HEK293 (cell line): Measurements from ENCODE around the gene DNHD1.

Experiments
- CTCF ChIA-PET: fragments of 350-600 bp; formaldehyde crosslinking; extraction: SDS; loops from one replicate; lab custom pipeline; 2021; ENCODE audit warnings: antibody characterized with exemption; lab: Yijun Ruan, JAX
- POLR2A ChIA-PET: fragments of 300-600 bp; formaldehyde crosslinking; extraction: SDS; loops from one replicate; lab custom pipeline; 2020; ENCODE audit warnings: antibody characterized with exemption, inconsistent platforms; lab: Yijun Ruan, JAX
- H3K27ac ChIP-seq: fragments of 200-500 bp; sonication (Bioruptor generic); 2 replicates; pipeline ENCODE4 v1.5.1; 2014; ENCODE audit warnings: low read depth, low read length, control low read depth, inconsistent platforms; ENCODE audit errors: extremely low read depth
- H3K36me3 ChIP-seq, 2 experiments: fragments of 200-500 bp in 1 of 2; sonication (Bioruptor generic) in 1 of 2; 1 replicate in 1 of 2; 2 replicates in 1 of 2; pipeline ENCODE4 v1.5.1; 2014 to 2017; ENCODE audit warnings: inconsistent platforms in 2 of 2, low read length in 2 of 2; ENCODE audit not compliant: control insufficient read depth in 2 of 2, insufficient read depth in 1 of 2
- H3K4me1 ChIP-seq: fragments of 200-500 bp; sonication (Bioruptor generic); 2 replicates; pipeline ENCODE4 v1.5.1; 2014; ENCODE audit warnings: mild to moderate bottlenecking, low read length, inconsistent platforms; ENCODE audit not compliant: control insufficient read depth, insufficient read depth
- H3K4me3 ChIP-seq: 2 replicates; pipeline ENCODE4 v1.5.1; 2011; ENCODE audit warnings: low read depth, mild to moderate bottlenecking, control low read depth, low read length, moderate library complexity
- H3K9me3 ChIP-seq: fragments of 200-500 bp; sonication (Bioruptor generic); 2 replicates; pipeline ENCODE4 v1.5.1; 2014; ENCODE audit warnings: low read depth, low read length, inconsistent platforms; ENCODE audit not compliant: control insufficient read depth, insufficient read depth
- KLF1 ChIP-seq: fragments of 450-650 bp; formaldehyde crosslinking; IDR thresholded peaks from 2 replicates; pipeline ENCODE4 v1.5.1; 2016; ENCODE audit warnings: missing biosample characterization, missing genetic modification characterization
- KLF9 ChIP-seq: fragments of 450-650 bp; formaldehyde crosslinking; IDR thresholded peaks from 2 replicates; pipeline ENCODE4 v1.5.1; 2016; ENCODE audit warnings: missing biosample characterization, missing genetic modification characterization, low read depth
- PRDM10 ChIP-seq: fragments of 450-650 bp; formaldehyde crosslinking; IDR thresholded peaks from 2 replicates; pipeline ENCODE4 v1.5.1; 2016; ENCODE audit warnings: missing biosample characterization, missing genetic modification characterization
- SALL2 ChIP-seq: fragments of 450-650 bp; formaldehyde crosslinking; IDR thresholded peaks from 2 replicates; pipeline ENCODE4 v1.5.0; 2017; ENCODE audit warnings: missing biosample characterization, mild to moderate bottlenecking, missing genetic modification characterization, borderline replicate concordance
- SP2 ChIP-seq: fragments of 450-650 bp; formaldehyde crosslinking; IDR thresholded peaks from 2 replicates; pipeline ENCODE4 v1.5.1; 2016; ENCODE audit warnings: missing biosample characterization, missing genetic modification characterization
- SP3 ChIP-seq: fragments of 450-650 bp; formaldehyde crosslinking; IDR thresholded peaks from 2 replicates; pipeline ENCODE4 v1.5.1; 2016; ENCODE audit warnings: missing biosample characterization, missing genetic modification characterization
- ZBTB20 ChIP-seq: fragments of 450-650 bp; formaldehyde crosslinking; IDR thresholded peaks from 2 replicates; pipeline ENCODE4 v1.5.1; 2016; ENCODE audit warnings: missing biosample characterization, missing genetic modification characterization
- ZBTB21 ChIP-seq: fragments of 450-650 bp; formaldehyde crosslinking; IDR thresholded peaks from 2 replicates; pipeline ENCODE4 v1.5.1; 2017; ENCODE audit warnings: missing biosample characterization, missing genetic modification characterization
- ZBTB48 ChIP-seq: fragments of 450-650 bp; formaldehyde crosslinking; IDR thresholded peaks from 2 replicates; pipeline ENCODE4 v1.5.1; 2016; ENCODE audit warnings: missing biosample characterization, missing genetic modification characterization
- ZFP3 ChIP-seq: fragments of 450-650 bp; formaldehyde crosslinking; IDR thresholded peaks from 2 replicates; pipeline ENCODE4 v1.5.1; 2016; ENCODE audit warnings: low read depth, missing biosample characterization, missing genetic modification characterization
- ZNF302 ChIP-seq: fragments of 450-650 bp; formaldehyde crosslinking; IDR thresholded peaks from 2 replicates; pipeline ENCODE4 v1.5.1; 2016; ENCODE audit warnings: missing biosample characterization, missing genetic modification characterization, low read depth
- ZNF37A ChIP-seq: fragments of 450-650 bp; IDR thresholded peaks from 2 replicates; pipeline ENCODE4 v1.5.1; 2018; ENCODE audit warnings: missing biosample characterization, missing genetic modification characterization
- ZNF449 ChIP-seq: fragments of 450-650 bp; formaldehyde crosslinking; IDR thresholded peaks from 2 replicates; pipeline ENCODE4 v1.5.1; 2017; ENCODE audit warnings: missing biosample characterization, mild to moderate bottlenecking, missing genetic modification characterization, moderate library complexity
- ZNF558 ChIP-seq: fragments of 450-650 bp; formaldehyde crosslinking; IDR thresholded peaks from 2 replicates; pipeline ENCODE4 v1.5.1; 2016; ENCODE audit warnings: missing biosample characterization, missing genetic modification characterization
- ZNF571 ChIP-seq: fragments of 450-650 bp; formaldehyde crosslinking; IDR thresholded peaks from 2 replicates; pipeline ENCODE4 v1.5.0; 2017; ENCODE audit warnings: missing biosample characterization, missing genetic modification characterization
- ZNF600 ChIP-seq: fragments of 450-650 bp; formaldehyde crosslinking; IDR thresholded peaks from 2 replicates; pipeline ENCODE4 v1.5.1; 2016; ENCODE audit warnings: missing biosample characterization, missing genetic modification characterization
- ZNF610 ChIP-seq: fragments of 450-650 bp; formaldehyde crosslinking; IDR thresholded peaks from 2 replicates; pipeline ENCODE4 v1.5.1; 2016; ENCODE audit warnings: missing biosample characterization, missing genetic modification characterization, borderline replicate concordance
- ZNF629 ChIP-seq: fragments of 450-650 bp; formaldehyde crosslinking; IDR thresholded peaks from 2 replicates; pipeline ENCODE4 v1.5.1; 2017; ENCODE audit warnings: missing biosample characterization, missing genetic modification characterization
- ZNF76 ChIP-seq: fragments of 450-650 bp; formaldehyde crosslinking; IDR thresholded peaks from 2 replicates; pipeline ENCODE4; 2016; ENCODE audit warnings: low read depth, missing biosample characterization, missing genetic modification characterization, borderline replicate concordance

The DNHD1 gene

GRCh38 chr11:6475936-6476335 lies 21.1 kb upstream of the DNHD1 start:
- H3K27ac ChIP-seq: no peak overlapping the region
- no peak overlapping the region for H3K4me3 ChIP-seq
- peaks cover 0 to 41% of the 10 kb centered on the region in 2 experiments; a peak in 1 of 3 replicates for H3K36me3 ChIP-seq
- CTCF ChIA-PET: interaction anchor here (0.6 to 6.3 kb wide), 3 partner anchors 97 to 227 kb away, joined by 3 to 27 read pairs (median 3); no protein-coding TSS in a partner anchor
- H3K4me1 ChIP-seq: no peaks in the 10 kb centered on the region
- no peak for TF ChIP-seq ZNF37A (tag by site-specific recombination)
- peak; percentile 69 for TF ChIP-seq ZBTB48 (tag by site-specific recombination)
- TF ChIP-seq, all 188 proteins: peak for 1
- no peaks in the 10 kb centered on the region for H3K9me3 ChIP-seq
- POLR2A ChIA-PET: interaction anchor here (0.5 to 1.4 kb wide), 3 partner anchors 9 to 136 kb away, joined by 3 to 7 read pairs (median 7); partner anchors contain the start of genes APBB1 and TAF10

- TF ChIP-seq ZNF558 (tag by site-specific recombination): no peak
- TF ChIP-seq SP2: peak; percentile 40
- TF ChIP-seq, all 188 proteins: peak for 1
- peaks cover 0 to 41% of the 10 kb centered on the region in 2 experiments; a peak in 1 of 3 replicates for H3K36me3 ChIP-seq
- H3K4me3 ChIP-seq: no peak overlapping the region
- POLR2A ChIA-PET: no interaction called here
- H3K27ac ChIP-seq: no peak overlapping the region
- CTCF ChIA-PET: interaction anchor here (6.3 kb wide), 1 partner anchor 98 kb away, joined by 27 read pairs; no protein-coding TSS in a partner anchor
- H3K9me3 ChIP-seq: no peaks in the 10 kb centered on the region
- H3K4me1 ChIP-seq: no peaks in the 10 kb centered on the region
Observed at GRCh38 chr11:6476571-6476970, 20.5 kb upstream of the DNHD1 start.

- no peak overlapping the region; the same call in 1 of the 2 replicates for H3K27ac ChIP-seq
- H3K9me3 ChIP-seq: no peaks in the 10 kb centered on the region
- CTCF ChIA-PET: interaction anchor here (0.9 kb wide), 1 partner anchor 102 kb away, joined by 4 read pairs; no protein-coding TSS in a partner anchor
- TF ChIP-seq ZNF449: peak; percentile 64
- no peak for TF ChIP-seq ZFP3 (tag by site-specific recombination)
- TF ChIP-seq PRDM10: no peak
- POLR2A ChIA-PET: interaction anchor here (1.0 to 1.3 kb wide), 2 partner anchors 41 to 203 kb away, joined by 3 to 6 read pairs; partner anchors contain the start of gene MRPL17
- peak overlapping the region; percentile 73 for H3K4me3 ChIP-seq
- H3K4me1 ChIP-seq: no peaks in the 10 kb centered on the region
- peaks cover 0 to 75% of the 10 kb centered on the region in 2 experiments; a peak in 1 of 3 replicates for H3K36me3 ChIP-seq
Observed at GRCh38 chr11:6480299-6480914, 16.7 kb upstream of the DNHD1 start.

- CTCF ChIA-PET: interaction anchor here (0.8 to 1.6 kb wide), 5 partner anchors 13 to 102 kb away, joined by 3 to 8 read pairs (median 5); no protein-coding TSS in a partner anchor
- no peaks in the 10 kb centered on the region for H3K4me1 ChIP-seq
- POLR2A ChIA-PET: interaction anchor here (0.7 to 2.9 kb wide), 18 partner anchors 8 to 247 kb away, joined by 3 to 40 read pairs (median 6); partner anchors contain the start of genes APBB1, FHIP1B, ILK and MRPL17
- H3K36me3 ChIP-seq: peaks cover 0 to 80% of the 10 kb centered on the region in 2 experiments; a peak in 1 of 3 replicates
- H3K27ac ChIP-seq: peak within 1 kb of the TSS; percentile 28
- peak within 1 kb of the TSS; percentile 73 for H3K4me3 ChIP-seq
- no peaks in the 10 kb centered on the region for H3K9me3 ChIP-seq
- TF ChIP-seq SP3 (tag by site-specific recombination) (peak; percentile 70; the same call in 1 of the 2 replicates), ZBTB20 (tag by site-specific recombination) (peak; percentile 21; the same call in 1 of the 2 replicates), ZNF302 (no peak), ZNF610 (tag by site-specific recombination) (peak; percentile 87; the same call in 1 of the 2 replicates), ZNF571 (tag by site-specific recombination) (no peak), ZNF629 (tag by site-specific recombination) (peak; percentile 98), KLF1 (peak; percentile 30; the same call in 1 of the 2 replicates), ZNF600 (tag by site-specific recombination) (peak; percentile 62; the same call in 1 of the 2 replicates), KLF9 (tag by site-specific recombination) (no peak), ZNF76 (tag by site-specific recombination) (peak; percentile 41; the same call in 1 of the 2 replicates), ZBTB21 (tag by site-specific recombination) (peak; percentile 93), SALL2 (no peak)
Observed at GRCh38 chr11:6481012-6481923, 15.8 kb upstream of the DNHD1 start, which contains the start of the genes ARFIP2 and TIMM10B. Gene ARFIP2 (minus strand): TSS chr11:6481331. CDS start chr11:6480421, 910 bp downstream. Gene TIMM10B (plus strand): TSS chr11:6481501. CDS start chr11:6481517, 16 bp downstream.
